Measurements from ENCODE around the gene ZNF414. TPM values are rescaled to one million over a fixed set of nuclear protein-coding genes. Genes with fewer than 3 reads are reported as not detected.

The ZNF414 gene
- total RNA-seq, 4 donors from 2014 or later = 4.8 to 15.6 (median 7.1) TPM

DNA sequence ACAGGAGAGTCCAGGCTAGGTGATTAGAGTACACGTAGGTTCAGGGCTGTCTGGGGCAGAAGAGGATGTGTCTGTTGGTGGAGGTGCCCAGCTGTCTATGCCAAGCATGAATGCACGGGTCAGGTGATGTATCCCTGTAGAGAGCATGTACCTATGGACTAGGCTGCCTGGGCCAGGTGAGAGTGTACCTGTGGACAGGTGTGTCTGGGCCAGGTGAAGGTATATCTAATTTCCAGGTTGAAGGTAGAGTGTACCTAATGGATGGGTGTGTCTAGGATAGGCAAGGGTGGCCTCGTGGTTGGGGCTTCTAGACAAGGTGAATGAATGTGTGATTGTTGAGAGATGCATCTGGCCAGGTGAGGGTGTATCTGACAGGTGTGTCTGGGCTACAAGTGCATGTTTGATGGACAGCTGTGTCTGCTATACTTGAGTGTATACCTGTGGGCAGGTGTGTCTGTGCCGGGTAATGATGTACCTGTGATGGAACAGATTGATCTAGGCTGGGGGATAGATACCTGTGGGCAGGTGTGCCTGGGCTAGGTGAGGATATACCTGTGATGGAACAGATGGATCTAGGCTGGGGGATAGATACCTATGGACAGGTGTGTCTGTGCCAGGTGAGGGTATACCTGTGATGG is 15.5 kb upstream of the ZNF414 start:
- TF ChIP-seq, protein P1, sequence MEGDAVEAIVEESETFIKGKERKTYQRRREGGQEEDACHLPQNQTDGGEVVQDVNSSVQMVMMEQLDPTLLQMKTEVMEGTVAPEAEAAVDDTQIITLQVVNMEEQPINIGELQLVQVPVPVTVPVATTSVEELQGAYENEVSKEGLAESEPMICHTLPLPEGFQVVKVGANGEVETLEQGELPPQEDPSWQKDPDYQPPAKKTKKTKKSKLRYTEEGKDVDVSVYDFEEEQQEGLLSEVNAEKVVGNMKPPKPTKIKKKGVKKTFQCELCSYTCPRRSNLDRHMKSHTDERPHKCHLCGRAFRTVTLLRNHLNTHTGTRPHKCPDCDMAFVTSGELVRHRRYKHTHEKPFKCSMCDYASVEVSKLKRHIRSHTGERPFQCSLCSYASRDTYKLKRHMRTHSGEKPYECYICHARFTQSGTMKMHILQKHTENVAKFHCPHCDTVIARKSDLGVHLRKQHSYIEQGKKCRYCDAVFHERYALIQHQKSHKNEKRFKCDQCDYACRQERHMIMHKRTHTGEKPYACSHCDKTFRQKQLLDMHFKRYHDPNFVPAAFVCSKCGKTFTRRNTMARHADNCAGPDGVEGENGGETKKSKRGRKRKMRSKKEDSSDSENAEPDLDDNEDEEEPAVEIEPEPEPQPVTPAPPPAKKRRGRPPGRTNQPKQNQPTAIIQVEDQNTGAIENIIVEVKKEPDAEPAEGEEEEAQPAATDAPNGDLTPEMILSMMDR (IDR thresholded peaks at IDR 0.05; ENCODE audit: low read depth) = no peak

DNA sequence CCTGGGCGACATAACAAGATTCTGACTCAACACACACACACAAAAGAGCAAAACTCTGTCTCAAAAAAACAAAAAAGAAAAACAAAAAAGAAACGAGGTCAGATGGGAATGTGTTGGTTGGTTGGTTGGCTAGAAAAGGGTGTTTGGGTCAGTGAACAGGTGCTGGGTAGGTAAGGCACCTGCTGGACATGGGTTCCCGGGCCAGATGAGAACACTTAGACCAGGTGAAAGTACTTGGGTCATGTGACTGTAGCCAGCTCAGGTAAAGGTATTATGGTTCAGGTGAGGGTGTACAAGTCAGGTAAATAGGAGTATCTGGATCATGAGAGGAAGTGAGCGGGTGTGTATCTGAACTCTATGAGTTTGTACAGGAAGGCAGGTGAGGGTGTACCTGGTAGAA is 14.5 kb upstream of the ZNF414 start:
- TF ChIP-seq, protein P1 (IDR thresholded peaks at IDR 0.05; ENCODE audit: low read depth) = no peak

DNA sequence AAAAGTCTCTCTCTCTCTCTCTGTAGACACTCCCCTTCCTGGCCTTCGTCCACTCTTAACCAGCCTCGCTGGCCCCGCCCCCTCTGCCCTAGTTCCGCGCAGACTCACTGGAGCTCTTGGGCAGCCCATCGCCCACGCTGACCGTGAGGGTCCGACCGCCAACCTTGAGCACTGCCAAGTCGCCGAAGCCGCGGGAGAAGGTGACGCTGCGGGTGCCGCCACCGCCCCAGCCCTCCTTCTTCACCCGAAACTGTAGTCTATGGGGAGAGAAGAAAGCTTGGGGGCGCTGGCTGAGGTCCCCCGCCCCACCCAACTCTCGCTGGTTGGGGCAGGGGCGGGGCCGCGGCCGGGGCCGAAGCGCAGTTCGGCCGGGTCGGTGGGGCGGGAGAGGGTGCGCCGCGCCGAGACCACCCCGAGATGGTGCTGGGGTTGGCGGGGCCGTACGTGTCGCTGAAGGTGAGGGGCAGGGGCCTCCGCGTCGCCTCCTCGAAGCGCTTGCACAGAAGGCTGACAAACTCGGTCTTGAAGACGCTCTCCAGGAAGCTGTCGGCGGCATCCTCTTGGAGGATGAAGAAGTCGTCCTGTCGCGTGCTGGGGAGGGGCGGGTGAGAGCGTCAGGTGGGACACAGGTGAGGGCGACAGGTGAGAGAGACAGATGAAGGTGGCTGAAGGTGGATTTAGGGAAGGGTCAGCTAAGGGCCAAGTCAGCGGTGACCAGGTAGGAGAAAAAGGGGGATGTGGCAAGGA is 12.6 kb upstream of the ZNF414 start:
- TF ChIP-seq, protein P1 (IDR thresholded peaks at IDR 0.05; ENCODE audit: low read depth) = no peak

DNA sequence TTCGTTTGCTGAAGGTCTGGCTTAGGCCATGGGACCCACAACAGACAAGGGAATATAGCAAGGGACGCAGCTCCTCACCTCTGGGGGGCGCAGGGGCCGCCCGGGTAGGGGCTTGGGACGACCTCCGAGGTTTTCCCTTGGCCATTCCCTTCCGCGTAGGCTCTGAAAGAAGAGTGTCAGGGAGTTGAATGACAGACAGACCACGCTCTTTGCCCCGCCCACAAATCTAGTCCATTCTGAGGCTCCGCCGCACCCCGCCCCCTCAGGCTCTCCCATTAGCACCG is 11.4 kb upstream of the ZNF414 start:
- TF ChIP-seq, protein P1 (IDR thresholded peaks at IDR 0.05; ENCODE audit: low read depth) = no peak

DNA sequence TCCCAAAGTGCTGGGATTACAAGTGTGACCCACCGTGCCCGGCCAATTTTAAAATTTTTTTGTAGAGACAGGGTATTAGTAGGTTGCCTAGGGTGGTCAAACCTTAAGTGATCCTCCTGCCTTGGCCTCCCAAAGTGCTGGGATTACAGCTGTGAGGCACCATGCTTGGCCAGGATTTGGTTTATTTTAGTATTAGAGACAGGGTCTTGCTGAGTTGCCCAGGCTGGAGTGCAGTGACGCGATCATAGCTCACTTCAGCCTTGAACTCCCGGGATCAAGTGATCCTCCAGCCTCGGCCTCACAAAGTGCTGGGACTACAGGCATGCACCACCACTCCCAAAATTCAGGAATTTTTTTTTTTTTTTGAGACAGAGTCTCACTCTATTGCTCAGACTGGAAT is 5.4 kb upstream of the ZNF414 start:
- TF ChIP-seq, protein P1 (IDR thresholded peaks at IDR 0.05; ENCODE audit: low read depth) = no peak

DNA sequence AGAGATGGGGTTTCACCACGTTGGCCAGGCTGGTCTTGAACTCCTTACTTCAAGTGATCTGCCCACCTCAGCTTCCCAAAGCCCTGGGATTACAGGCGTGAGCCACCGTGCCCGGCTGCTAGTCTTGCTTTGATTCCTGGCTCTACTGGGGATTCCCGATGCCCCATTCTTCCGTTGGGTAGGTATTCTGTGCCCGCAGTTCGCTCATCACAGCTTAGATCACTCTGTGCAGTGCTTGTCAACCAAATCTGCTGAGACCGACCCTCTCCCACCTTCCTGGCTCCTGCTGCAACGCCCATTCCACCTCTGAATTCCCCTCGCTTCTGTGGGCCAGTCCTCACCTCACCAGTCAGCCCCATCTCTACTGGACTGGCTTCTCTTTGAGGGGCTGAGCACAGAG is 4.6 kb upstream of the ZNF414 start:
- TF ChIP-seq, protein P1 (IDR thresholded peaks at IDR 0.05; ENCODE audit: low read depth) = no peak

DNA sequence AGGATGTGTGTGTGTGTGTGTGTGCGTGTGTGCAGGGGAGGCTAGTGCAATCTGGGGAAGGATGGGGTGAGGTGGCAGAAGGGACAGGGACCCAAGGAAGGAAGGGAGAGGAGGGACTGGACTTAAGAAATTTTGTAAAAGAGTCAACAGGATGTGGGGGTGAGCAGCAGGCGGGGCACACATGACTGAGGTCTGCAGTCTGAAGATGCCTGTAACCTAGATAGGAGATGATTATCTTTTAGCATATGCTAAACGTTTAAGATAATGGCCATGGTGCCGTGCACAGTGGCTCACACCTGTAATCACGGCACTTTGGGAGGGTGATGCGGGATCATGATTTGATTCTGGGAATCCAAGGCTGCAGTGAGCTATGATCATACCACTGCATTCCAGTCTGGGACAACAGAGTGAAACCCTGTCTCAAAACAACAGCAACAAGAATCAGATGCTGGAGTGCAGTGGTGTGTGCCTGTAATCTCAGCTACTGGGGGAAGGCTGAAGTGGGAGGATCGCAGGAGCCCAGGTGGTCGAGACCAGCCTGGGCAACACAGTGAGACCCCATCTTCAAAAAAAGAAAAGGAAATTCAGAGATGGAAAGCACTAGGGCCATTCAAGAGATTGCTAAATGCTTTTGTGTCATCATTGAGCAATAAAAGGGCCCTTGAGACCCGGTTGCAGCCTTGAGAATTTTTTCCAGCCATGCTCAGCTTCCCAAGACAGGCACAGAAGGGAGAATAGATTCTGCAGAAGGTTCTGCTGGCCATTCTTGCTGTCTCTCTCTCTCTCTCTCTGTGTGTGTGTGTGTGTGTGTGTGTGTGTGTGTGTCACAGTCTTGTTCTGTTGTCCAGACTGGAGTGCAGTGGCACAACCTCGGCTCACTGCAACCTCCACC is 3.8 kb upstream of the ZNF414 start:
- TF ChIP-seq, protein P1 (IDR thresholded peaks at IDR 0.05; ENCODE audit: low read depth) = no peak
